Mesenteric fat pad (tissue), 1 donor: Measurements from ENCODE around the gene PIGT. TPM values are rescaled to one million over a fixed set of nuclear protein-coding genes. Genes with fewer than 3 reads are reported as not detected.

ENCODE experiments used
- DNase-seq: peaks from one replicate; pipeline ENCODE4 v3.0.0-alpha.2; 2020; ENCODE audit warnings: low spot score
- total RNA-seq: library from RNA; stranded (reverse); fragmentation: NEBNext Ultra II Directional; extraction: Animal tissue kit (Norgen Biotek cat#: 25700); gene quantifications from one replicate; pipeline ENCODE4 v1.2.1, GENCODE V29; 2021
- donor health status: DM: yes; HTN: yes; CAD: no.

The PIGT gene
- total RNA-seq, 1 donor from 2014 or later: 90.9 TPM

GRCh38 chr20:45427236-45428149 is 11.6 kb downstream of the PIGT start:
- no peak for DNase-seq

- DNase-seq: no peak
Measured at GRCh38 chr20:45429618-45430017, 13.7 kb downstream of the PIGT start.

GRCh38 chr20:45432294-45432693 is 16.4 kb downstream of the PIGT start:
- DNase-seq: no peak

- DNase-seq: no peak
Measured at GRCh38 chr20:45433316-45433715, 17.4 kb downstream of the PIGT start.

- DNase-seq: no peak
Measured at GRCh38 chr20:45433976-45434375, 18.0 kb downstream of the PIGT start.

GRCh38 chr20:45436732-45437485 is 21.0 kb downstream of the PIGT start:
- DNase-seq: peak; percentile 96

GRCh38 chr20:45440424-45440823 is 24.5 kb downstream of the PIGT start:
- DNase-seq: no peak

GRCh38 chr20:45440891-45441685 is 25.1 kb downstream of the PIGT start:
- no peak for DNase-seq

- no peak for DNase-seq
Measured at GRCh38 chr20:45441746-45442145, 25.8 kb downstream of the PIGT start.

GRCh38 chr20:45444050-45444449 is 28.1 kb downstream of the PIGT start:
- DNase-seq: no peak

GRCh38 chr20:45445805-45446562 is 30.0 kb downstream of the PIGT start:
- DNase-seq: no peak

- DNase-seq: no peak
Measured at GRCh38 chr20:45448270-45448669, 32.3 kb downstream of the PIGT start.

GRCh38 chr20:45449528-45449927 is 33.6 kb downstream of the PIGT start:
- no peak for DNase-seq

GRCh38 chr20:45450097-45450818 is 34.3 kb downstream of the PIGT start:
- DNase-seq: no peak

- no peak for DNase-seq
Measured at GRCh38 chr20:45452238-45452637, 36.3 kb downstream of the PIGT start.

GRCh38 chr20:45452772-45453691 is 37.1 kb downstream of the PIGT start:
- no peak for DNase-seq

- no peak for DNase-seq
Measured at GRCh38 chr20:45456632-45457031, 40.7 kb downstream of the PIGT start.

GRCh38 chr20:45459606-45460005 is 43.7 kb downstream of the PIGT start:
- DNase-seq: no peak

- DNase-seq: no peak
Measured at GRCh38 chr20:45461225-45461624, 45.3 kb downstream of the PIGT start.
